K562 (cell line): ENCODE data around the gene SIGLEC15. TPM values are rescaled to one million over a fixed set of nuclear protein-coding genes. Genes with fewer than 3 reads are reported as not detected.

Experiments
- ATAC-seq: fragments of 200-7000 bp; cut with Tn5 transposase; 3 replicates; pipeline ENCODE4 v1.9.1; 2020; ENCODE audit warnings: moderate library complexity
- BruUV-seq: library from RNA; stranded (reverse); fragments of 400-500 nt; replicated peaks from 2 replicates; lab custom pipeline; 2021; lab: Mats Ljungman, UMichigan
- CTCF ChIA-PET: fragments of 300-600 bp; formaldehyde crosslinking; extraction: SDS; loops from one replicate; lab custom pipeline; 2021; ENCODE audit warnings: low intra/inter-chr PET ratio; lab: Yijun Ruan, JAX
- POLR2A ChIA-PET: fragments of 300-600, 350-650 bp; sonication (Branson Sonifier 250); formaldehyde crosslinking; extraction: SDS; loops from one replicate; lab custom pipeline; 2021; ENCODE audit warnings: antibody characterized with exemption, inconsistent platforms; lab: Yijun Ruan, JAX
- DNase-seq, 4 experiments: peaks; one replicate each; pipeline versions ENCODE4 v3.0.0 to v3.0.0-alpha.2; 2011 to 2018; ENCODE audit warnings: low spot score in 3 of 4, mixed read lengths in 3 of 4; ENCODE audit errors: extremely low read depth in 1 of 4
- FAIRE-seq: peaks from 2 replicates; lab custom pipeline; 2011; peaks lifted over from hg19 to GRCh38; lab: Jason Lieb, UNC
- H2AFZ ChIP-seq: 2 replicates; pipeline ENCODE4 v1.6.0; 2011; ENCODE audit warnings: low read depth, low read length, control low read depth, inconsistent platforms
- H3K27ac ChIP-seq: fragments of 200-600 bp; 3 replicates; pipeline ENCODE4 v1.8.0; 2011; ENCODE audit warnings: low read depth, mild to moderate bottlenecking, control low read depth, inconsistent platforms, low read length, moderate library complexity, mixed read lengths; ENCODE audit errors: extremely low read depth
- H3K27me3 ChIP-seq, 2 experiments: fragments of 300-600 bp in 1 of 2; 2 replicates in 1 of 2; 3 replicates in 1 of 2; pipeline versions ENCODE4 v1.6.0 to v1.8.0; 2011; ENCODE audit warnings: inconsistent platforms in 2 of 2, low read length in 2 of 2, mild to moderate bottlenecking in 1 of 2, mixed read lengths in 1 of 2, moderate library complexity in 1 of 2; ENCODE audit not compliant: control insufficient read depth in 2 of 2, insufficient read depth in 2 of 2
- H3K36me3 ChIP-seq: fragments of 300-600 bp; 3 replicates; pipeline ENCODE4 v1.8.0; 2011; ENCODE audit warnings: mild to moderate bottlenecking, low read length, inconsistent platforms; ENCODE audit not compliant: control insufficient read depth, insufficient read depth
- H3K4me1 ChIP-seq, 2 experiments: fragments of 200-600 bp in 1 of 2; replicated peaks in 1 of 2; 2 replicates in 1 of 2; 3 replicates in 1 of 2; pipeline versions ENCODE4 v1.5.1 to v1.8.0; 2011; ENCODE audit warnings: inconsistent platforms in 2 of 2, low read length in 2 of 2, mild to moderate bottlenecking in 1 of 2, mixed read lengths in 1 of 2, moderate library complexity in 1 of 2; ENCODE audit not compliant: control insufficient read depth in 2 of 2, insufficient read depth in 2 of 2
- H3K4me2 ChIP-seq: 2 replicates; pipeline ENCODE4 v1.6.1; 2011; ENCODE audit warnings: low read length, control low read depth, inconsistent platforms, mixed read lengths; ENCODE audit not compliant: insufficient read depth
- H3K4me3 ChIP-seq: fragments of 200-600 bp; sonication (generic), shearing (Covaris generic); 2 replicates; pipeline ENCODE4 v1.5.1; 2016; ENCODE audit warnings: control low read depth, inconsistent platforms
- H3K79me2 ChIP-seq: fragments of 200-600 bp; 3 replicates; pipeline ENCODE4 v1.8.0; 2011; ENCODE audit warnings: low read length, inconsistent platforms; ENCODE audit not compliant: control insufficient read depth, insufficient read depth
- H3K9ac ChIP-seq, 2 experiments: 2 replicates each; pipeline versions ENCODE4 v1.6.0 to v1.6.1; 2011; ENCODE audit warnings: low read depth in 2 of 2, low read length in 2 of 2, control low read depth in 1 of 2, inconsistent platforms in 1 of 2, mild to moderate bottlenecking in 1 of 2, mixed read lengths in 1 of 2; ENCODE audit not compliant: insufficient read depth in 1 of 2
- H3K9me1 ChIP-seq: one replicate; pipeline ENCODE4 v1.6.0; 2011; ENCODE audit warnings: inconsistent platforms, mild to moderate bottlenecking, low read length, moderate library complexity; ENCODE audit not compliant: control insufficient read depth, insufficient read depth
- H3K9me3 ChIP-seq: replicated peaks from 2 replicates; pipeline ENCODE4 v1.5.1; 2011; ENCODE audit warnings: low read depth, low read length, inconsistent platforms; ENCODE audit not compliant: control insufficient read depth, insufficient read depth
- H4K20me1 ChIP-seq: replicated peaks from 2 replicates; pipeline ENCODE4 v1.6.1; 2011; ENCODE audit warnings: low read length, inconsistent platforms, mixed read lengths; ENCODE audit not compliant: control insufficient read depth, insufficient read depth
- ETV1 ChIP-seq: fragments of 450-650 bp; conservative IDR thresholded peaks from 2 replicates; pipeline ENCODE4 v1.6.1; 2016; ENCODE audit warnings: missing genetic modification characterization, control low read depth, low read depth, missing compliant biosample characterization
- ILK ChIP-seq: fragments of 450-650 bp; IDR thresholded peaks from 2 replicates; pipeline ENCODE4 v1.6.1; 2016; ENCODE audit warnings: missing genetic modification characterization, low read depth, mild to moderate bottlenecking, missing compliant biosample characterization, moderate library complexity, borderline replicate concordance
- IRF1 ChIP-seq: sonication (generic); formaldehyde crosslinking; IDR thresholded peaks from 2 replicates; pipeline ENCODE4 v1.8.0; 2022; ENCODE audit warnings: missing genetic modification reagents, mild to moderate bottlenecking, borderline replicate concordance
- KHSRP ChIP-seq: fragments of 450-650 bp; IDR thresholded peaks from 2 replicates; pipeline ENCODE4 v1.6.1; 2017
- MLX ChIP-seq, 2 experiments: fragments of 450-650 bp in 1 of 2; sonication (generic) in 1 of 2; formaldehyde crosslinking; conservative IDR thresholded peaks; 2 replicates each; pipeline versions ENCODE4 v1.4.0 to v1.8.1; 2020 to 2022; ENCODE audit warnings: mild to moderate bottlenecking in 1 of 2, missing genetic modification reagents in 1 of 2
- SNAPC5 ChIP-seq: fragments of 250-450 bp; sonication (Bioruptor Pico); IDR thresholded peaks from 2 replicates; pipeline ENCODE4 v1.8.0; 2021; ENCODE audit warnings: moderate library complexity, mild to moderate bottlenecking, inconsistent platforms
- ZNF121 ChIP-seq: sonication (generic); formaldehyde crosslinking; conservative IDR thresholded peaks from 2 replicates; pipeline ENCODE4 v1.8.0; 2022; ENCODE audit warnings: missing genetic modification reagents
- ZNF143 ChIP-seq: sonication (generic); formaldehyde crosslinking; IDR thresholded peaks from 2 replicates; pipeline ENCODE4 v1.9.0; 2022; ENCODE audit warnings: mild to moderate bottlenecking, missing genetic modification reagents
- ZNF436 ChIP-seq: fragments of 250-450, 450-650 bp; sonication (Bioruptor Pico); formaldehyde crosslinking; IDR thresholded peaks from 2 replicates; pipeline ENCODE4 v1.7.0; 2020; ENCODE audit warnings: mild to moderate bottlenecking
- ZNF511 ChIP-seq: sonication (generic); formaldehyde crosslinking; IDR thresholded peaks from 2 replicates; pipeline ENCODE4 v1.8.0; 2022; ENCODE audit warnings: mild to moderate bottlenecking, missing genetic modification reagents
- WGBS: fragments of 100-300 bp; shearing (Covaris generic); methylation state at CpG from one replicate; pipeline ENCODE4 v1.1.6; 2016; ENCODE audit warnings: low coverage, mixed read lengths; ENCODE audit not compliant: insufficient coverage; ENCODE audit errors: missing lambda C conversion rate; 5-methylcytosine and 5-hydroxymethylcytosine counted together
- in situ Hi-C: fragments of 300-500 bp; cut with MboI; formaldehyde crosslinking; loops from 4 replicates; pipeline ENCODE4 v1.15.0; 2018; ENCODE audit warnings: inconsistent platforms, mixed read lengths
- intact Hi-C: fragments of 100-400 bp; cut with micrococcal nuclease; formaldehyde crosslinking; loops from 2 replicates; pipeline ENCODE4 v1.14.2; 2022
- polyA plus RNA-seq, 8 experiments: library from polyadenylated mRNA; depleted of rRNA in 4 of 8; stranded (reverse) in 5 of 8; unstranded in 3 of 8; fragments of >200 nt; fragmentation: Nextera tagmentation in 2 of 8; fragmentation: Illumina TruSeq in 1 of 8; extraction: Ambion mirVana in 2 of 8; extraction: Trizol in 1 of 8; gene quantifications; 2 replicates each; pipeline versions ENCODE4 v1.2.1 to v1.2.3, GENCODE V29; 2011 to 2014; ENCODE audit warnings: inconsistent platforms in 1 of 8, missing spikeins in 1 of 8
- total RNA-seq, 7 experiments: library from RNA; depleted of rRNA in 6 of 7; stranded (reverse); fragments of >200 nt in 6 of 7; fragmentation: Illumina TruSeq in 2 of 7; extraction: Trizol in 2 of 7; gene quantifications; 2 replicates each; pipeline versions ENCODE4 v1.2.1 to v1.2.3, GENCODE V29; 2011 to 2021; ENCODE audit warnings: low replicate concordance in 1 of 7

Gene SIGLEC15
- total and polyA plus RNA-seq, 9 of the 15 experiments (the other 6 are each of a cell fraction or from before 2014, with no cell fraction given) = not detected

GRCh38 chr18:45787346-45787745, 38.1 kb upstream of the SIGLEC15 start (continued):
- TF ChIP-seq SNAPC5 = no peak

GRCh38 chr18:45788861-45789260, 36.6 kb upstream of the SIGLEC15 start:
- H3K36me3 ChIP-seq = no peaks in the 10 kb centered on the region
- no peak overlapping the region for H3K27ac ChIP-seq
- H3K4me1 ChIP-seq = no peaks in the 10 kb centered on the region
- H3K9me1 ChIP-seq = no peaks in the 10 kb centered on the region
- no peak for FAIRE-seq
- H3K79me2 ChIP-seq = no peaks in the 10 kb centered on the region
- no peak overlapping the region for H2AFZ ChIP-seq
- DNase-seq = no peak
- H3K27me3 ChIP-seq = no peaks in the 10 kb centered on the region
- TF ChIP-seq ILK = no peak
- TF ChIP-seq IRF1 (CRISPR knock-in tag) = no peak
- no peak for TF ChIP-seq ETV1 (tag)
- TF ChIP-seq ZNF143 = no peak
- no peak for TF ChIP-seq ZNF121 (CRISPR knock-in tag)
- TF ChIP-seq ZNF511 = no peak
- TF ChIP-seq ZNF436 (CRISPR knock-in tag) = no peak
- TF ChIP-seq KHSRP = no peak
- no peak for TF ChIP-seq MLX (CRISPR knock-in tag; conservative IDR thresholded peaks at IDR 0.05)
- 0% methylated on average over 2 of the region's 3 CpGs for WGBS
- H4K20me1 ChIP-seq = no peaks in the 10 kb centered on the region
- CTCF ChIA-PET = no interaction called here
- POLR2A ChIA-PET = no interaction called here
- no peak overlapping the region for H3K4me3 ChIP-seq
- H3K4me2 ChIP-seq = no peak overlapping the region
- no peaks in the 10 kb centered on the region for H3K9me3 ChIP-seq
- in situ Hi-C loops (no loop called here), intact Hi-C loops (no loop called here)
- no peak overlapping the region for H3K9ac ChIP-seq
- BruUV-seq = no TSS peak
- no peak for ATAC-seq
